ENCODE results near the gene GPER1.

GPER1 gene

DNA sequence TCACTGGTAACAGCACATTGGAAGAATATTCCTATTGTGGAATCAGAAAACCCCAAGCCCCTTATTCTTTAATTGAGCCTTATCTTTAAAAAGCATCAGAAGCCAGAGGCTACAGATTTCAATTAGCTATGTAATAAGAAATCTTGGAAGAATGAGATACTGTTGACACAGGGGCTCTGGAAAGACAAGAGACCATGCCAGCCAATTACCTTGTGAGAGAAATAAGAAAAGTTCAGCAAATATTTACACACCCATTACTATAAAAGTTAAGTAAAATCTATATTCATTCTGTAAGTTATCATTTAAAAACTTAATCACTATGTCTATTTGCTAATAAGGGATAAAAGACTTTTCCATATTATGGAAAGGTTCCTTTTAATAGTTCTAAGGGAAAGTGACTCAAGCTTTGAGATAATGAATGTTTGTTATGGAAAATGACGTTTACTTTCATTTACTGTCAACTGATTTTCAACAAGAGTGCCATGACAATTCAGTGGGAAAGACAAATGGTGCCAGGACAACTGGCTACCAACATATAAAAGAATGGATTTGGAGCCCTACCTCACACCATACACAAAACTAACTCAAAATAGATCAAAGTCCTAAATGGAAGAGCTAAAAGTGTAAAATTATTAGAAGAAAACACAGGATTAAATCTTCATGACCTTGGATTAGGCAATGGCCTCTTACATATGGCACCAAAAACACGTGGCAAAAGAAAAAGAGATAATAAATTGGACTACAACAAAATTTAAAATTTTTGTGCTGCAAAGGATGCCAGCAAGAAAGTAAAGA lies 43.8 kb downstream of the GPER1 start:
- no peak overlapping the region for H3K27ac ChIP-seq
- H3K27me3 ChIP-seq: no peaks in the 10 kb centered on the region
- H3K36me3 ChIP-seq: no peaks in the 10 kb centered on the region
- no peak overlapping the region for H3K4me3 ChIP-seq (ENCODE audit: low read depth in 1 of 2, low read length in 1 of 2)
- no peaks in the 10 kb centered on the region for H3K9me3 ChIP-seq
- H3K4me1 ChIP-seq (ENCODE audit: control insufficient read depth in 1 of 2, insufficient read depth in 1 of 2, low read depth in 1 of 2, low read length in 1 of 2): no peaks in the 10 kb centered on the region
- TF ChIP-seq, protein P1, sequence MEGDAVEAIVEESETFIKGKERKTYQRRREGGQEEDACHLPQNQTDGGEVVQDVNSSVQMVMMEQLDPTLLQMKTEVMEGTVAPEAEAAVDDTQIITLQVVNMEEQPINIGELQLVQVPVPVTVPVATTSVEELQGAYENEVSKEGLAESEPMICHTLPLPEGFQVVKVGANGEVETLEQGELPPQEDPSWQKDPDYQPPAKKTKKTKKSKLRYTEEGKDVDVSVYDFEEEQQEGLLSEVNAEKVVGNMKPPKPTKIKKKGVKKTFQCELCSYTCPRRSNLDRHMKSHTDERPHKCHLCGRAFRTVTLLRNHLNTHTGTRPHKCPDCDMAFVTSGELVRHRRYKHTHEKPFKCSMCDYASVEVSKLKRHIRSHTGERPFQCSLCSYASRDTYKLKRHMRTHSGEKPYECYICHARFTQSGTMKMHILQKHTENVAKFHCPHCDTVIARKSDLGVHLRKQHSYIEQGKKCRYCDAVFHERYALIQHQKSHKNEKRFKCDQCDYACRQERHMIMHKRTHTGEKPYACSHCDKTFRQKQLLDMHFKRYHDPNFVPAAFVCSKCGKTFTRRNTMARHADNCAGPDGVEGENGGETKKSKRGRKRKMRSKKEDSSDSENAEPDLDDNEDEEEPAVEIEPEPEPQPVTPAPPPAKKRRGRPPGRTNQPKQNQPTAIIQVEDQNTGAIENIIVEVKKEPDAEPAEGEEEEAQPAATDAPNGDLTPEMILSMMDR (IDR thresholded peaks at IDR 0.05): no peak

DNA sequence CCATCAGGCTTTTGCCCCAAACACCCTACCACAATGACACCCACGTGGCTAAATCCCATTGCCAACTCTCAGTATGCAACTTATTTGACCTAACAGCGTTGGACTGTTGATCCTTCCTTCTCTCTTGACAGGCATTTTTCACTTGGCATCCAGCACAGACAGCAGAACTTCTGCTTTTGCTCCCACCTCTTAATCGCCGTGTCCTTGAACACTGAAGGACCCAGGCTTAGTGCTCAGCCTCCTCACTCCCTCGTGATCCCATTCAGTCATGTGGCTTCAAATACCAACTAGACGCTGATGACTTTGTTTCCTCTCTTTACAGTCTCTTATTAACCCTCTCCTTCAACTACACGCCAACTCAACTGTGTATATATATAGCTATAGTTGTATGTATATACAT lies 47.0 kb downstream of the GPER1 start:
- TF ChIP-seq, protein P1 (IDR thresholded peaks at IDR 0.05): no peak
- H3K36me3 ChIP-seq: no peaks in the 10 kb centered on the region
- H3K4me3 ChIP-seq (ENCODE audit: low read depth in 1 of 2, low read length in 1 of 2): no peak overlapping the region
- no peaks in the 10 kb centered on the region for H3K27me3 ChIP-seq
- H3K9me3 ChIP-seq: no peaks in the 10 kb centered on the region
- H3K27ac ChIP-seq: no peak overlapping the region
- H3K4me1 ChIP-seq (ENCODE audit: control insufficient read depth in 1 of 2, insufficient read depth in 1 of 2, low read depth in 1 of 2, low read length in 1 of 2): peaks cover 14 to 16% of the 10 kb centered on the region in 2 experiments

GRCh38 chr7:1136841-1137516 lies 49.1 kb downstream of the GPER1 start:
- TF ChIP-seq, protein P1 (IDR thresholded peaks at IDR 0.05): no peak
- H3K4me3 ChIP-seq (ENCODE audit: low read depth in 1 of 2, low read length in 1 of 2): peak overlapping the region in 1 of 2 experiments; percentile 98
- H3K9me3 ChIP-seq: no peaks in the 10 kb centered on the region
- H3K36me3 ChIP-seq: no peaks in the 10 kb centered on the region
- peaks cover 14 to 16% of the 10 kb centered on the region in 2 experiments for H3K4me1 ChIP-seq (ENCODE audit: control insufficient read depth in 1 of 2, insufficient read depth in 1 of 2, low read depth in 1 of 2, low read length in 1 of 2)
- H3K27me3 ChIP-seq: no peaks in the 10 kb centered on the region
- H3K27ac ChIP-seq: no peak overlapping the region

DNA sequence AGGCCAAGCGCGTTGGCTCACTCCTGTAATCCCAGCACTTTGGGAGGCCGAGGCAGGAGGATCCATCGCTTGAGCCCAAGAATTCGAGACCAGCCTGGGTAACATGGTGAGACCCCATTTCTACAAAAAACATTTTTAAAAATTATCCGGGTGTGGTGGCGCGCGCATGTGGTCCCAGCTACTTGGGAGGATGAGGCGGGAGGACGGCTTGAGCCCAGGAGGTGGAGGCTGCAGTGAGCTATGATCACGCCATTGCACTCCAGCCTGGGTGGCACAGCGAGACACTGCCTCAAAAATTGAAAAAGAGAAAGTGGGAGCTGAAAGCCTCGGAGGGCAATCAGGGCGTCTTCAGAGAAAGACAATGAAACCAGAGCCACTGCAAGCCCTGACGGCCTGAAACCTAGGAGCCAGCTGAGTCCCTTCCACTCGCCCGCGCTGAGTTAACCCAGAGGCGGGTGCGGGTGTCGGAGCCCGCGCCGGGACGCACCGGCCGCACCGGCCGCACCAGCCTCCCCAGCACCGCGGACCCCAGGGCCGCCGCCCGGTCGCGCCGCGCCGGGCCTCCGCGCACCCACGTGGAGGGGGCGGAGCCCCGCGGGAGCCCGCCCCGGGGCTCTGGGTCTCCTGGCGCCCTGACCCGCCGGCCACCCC lies 49.7 kb downstream of the GPER1 start:
- Histone ChIP-seq H3K27ac (peak overlapping the region; percentile 66), H3K27me3 (no peaks in the 10 kb centered on the region), H3K4me1 (ENCODE audit: control insufficient read depth in 1 of 2, insufficient read depth in 1 of 2, low read depth in 1 of 2, low read length in 1 of 2) (peaks cover 14 to 16% of the 10 kb centered on the region in 2 experiments), H3K4me3 (ENCODE audit: low read depth in 1 of 2, low read length in 1 of 2) (peak overlapping the region; percentile 95 to 98), H3K36me3 (no peaks in the 10 kb centered on the region), H3K9me3 (no peaks in the 10 kb centered on the region)
- TF ChIP-seq, protein P1 (IDR thresholded peaks at IDR 0.05): no peak

GRCh38 chr7:1140476-1141104 lies 52.7 kb downstream of the GPER1 start:
- Histone ChIP-seq H3K27ac (no peak overlapping the region), H3K36me3 (no peaks in the 10 kb centered on the region), H3K9me3 (no peaks in the 10 kb centered on the region), H3K4me3 (ENCODE audit: low read depth in 1 of 2, low read length in 1 of 2) (no peak overlapping the region), H3K27me3 (no peaks in the 10 kb centered on the region), H3K4me1 (ENCODE audit: control insufficient read depth in 1 of 2, insufficient read depth in 1 of 2, low read depth in 1 of 2, low read length in 1 of 2) (peaks cover 14 to 16% of the 10 kb centered on the region in 2 experiments)
- TF ChIP-seq, protein P1 (IDR thresholded peaks at IDR 0.05): no peak
